Dedifferentiated amniotic fluid mesenchymal stem cell (primary cell): Measurements from ENCODE around the gene HOXB4.
"Not testable (repeated sequence)": the region's sequence is repeated elsewhere in the genome, so short reads cannot be mapped to it uniquely, and the experiment has no call there.

Experiments used
- DNase-seq: peaks from one replicate; pipeline ENCODE4 v3.0.0-alpha.2; 2016; ENCODE audit errors: extremely low spot score

HOXB4 gene

DNA sequence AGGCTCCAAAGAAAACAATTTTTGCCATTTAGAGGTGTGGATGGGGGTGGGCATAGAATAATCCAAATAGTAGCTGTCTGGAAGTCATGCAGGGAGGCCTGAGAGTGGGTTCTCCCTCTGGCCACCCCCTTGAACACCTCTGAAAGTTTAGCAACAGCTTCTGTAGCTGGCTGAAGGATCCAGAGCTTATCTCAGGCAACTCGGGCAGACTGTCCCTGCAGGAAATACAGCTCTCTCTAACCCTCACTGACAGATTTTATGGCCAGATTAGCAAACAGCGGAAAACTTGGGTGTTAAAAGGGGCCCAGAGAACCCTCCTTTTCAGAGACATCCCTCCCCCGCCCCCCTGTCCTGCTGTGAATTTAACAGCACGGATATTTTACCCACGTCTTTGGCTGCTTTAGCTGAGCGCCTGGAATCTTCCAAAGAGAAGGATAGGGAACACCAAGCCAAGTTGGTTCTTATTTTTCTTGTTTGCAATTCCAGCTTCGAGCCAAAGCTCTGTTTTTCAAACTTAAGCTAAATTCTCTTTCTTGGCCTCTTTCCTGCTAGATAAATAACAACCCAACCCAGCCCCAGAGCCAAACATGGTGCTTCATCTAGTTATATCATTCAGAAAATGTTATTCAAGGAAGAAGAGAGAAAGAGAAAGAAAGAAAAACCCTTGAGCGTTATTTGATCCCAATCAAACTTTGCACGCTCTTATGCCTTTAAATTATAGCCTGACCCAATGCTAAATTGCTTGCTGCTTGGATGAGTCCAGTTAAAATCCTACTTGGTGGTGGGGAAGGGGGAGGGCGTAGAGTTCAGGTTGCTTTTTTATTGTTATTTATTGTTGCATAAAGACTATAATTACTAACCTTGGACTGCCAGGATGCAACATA, 31.0 kb downstream of the HOXB4 start:
- no peak for DNase-seq

DNA sequence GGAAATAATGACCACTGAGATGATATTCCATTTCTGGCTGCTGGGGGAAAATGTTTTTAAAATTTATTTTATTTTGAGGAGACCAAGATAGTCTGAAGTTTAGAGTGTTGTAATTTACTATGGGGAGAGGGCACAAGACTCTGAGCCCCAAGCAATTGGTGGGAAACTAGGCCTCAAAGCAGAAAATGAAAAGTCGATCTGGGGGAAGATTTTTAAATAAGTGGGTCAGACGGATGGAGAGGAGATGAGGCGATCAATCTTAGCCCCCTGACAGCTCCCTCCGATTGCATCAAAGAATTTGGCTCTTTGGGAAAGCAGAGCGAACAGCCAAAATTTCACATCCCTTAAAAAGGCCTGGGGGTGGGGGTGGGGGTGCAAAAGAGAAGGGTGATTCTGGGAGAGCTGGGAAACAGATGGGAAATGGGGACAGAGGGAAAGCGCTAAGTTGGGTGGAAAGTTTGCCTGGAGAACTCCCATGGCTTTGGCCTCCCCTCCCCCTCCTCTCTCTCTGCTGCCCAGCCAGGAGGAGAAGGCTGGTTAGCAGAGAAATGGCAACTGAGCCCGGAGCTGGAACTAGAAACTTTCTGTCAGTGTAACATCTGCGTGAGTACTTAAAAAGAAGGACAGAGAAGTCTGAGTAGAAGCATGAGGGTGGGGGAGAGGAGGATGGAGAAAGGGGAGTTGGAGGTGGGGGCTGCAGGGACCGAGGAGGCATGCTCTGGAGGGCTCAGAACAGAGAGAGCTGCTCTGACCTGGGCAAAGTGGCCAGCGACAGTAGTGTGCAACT, 31.8 kb downstream of the HOXB4 start:
- no peak for DNase-seq

DNA sequence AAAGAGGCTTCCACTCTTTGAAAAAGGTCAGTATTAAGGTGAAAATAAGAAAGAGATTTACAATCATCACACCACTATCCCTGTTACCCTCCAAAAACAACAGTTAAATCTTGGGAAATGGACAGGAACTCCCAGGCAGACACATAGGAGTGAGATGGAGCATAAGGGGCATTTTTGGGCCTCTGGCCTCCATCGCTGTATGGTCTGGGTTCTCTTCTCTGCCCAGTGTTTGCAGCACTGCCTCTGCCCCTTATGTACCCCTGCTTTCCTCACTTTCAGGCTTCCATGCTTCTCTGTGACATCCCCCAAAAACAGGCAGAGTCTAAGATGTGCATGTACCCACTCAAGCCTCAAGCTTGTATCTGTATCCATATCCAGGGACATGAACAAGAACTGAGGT, 32.6 kb downstream of the HOXB4 start:
- no peak for DNase-seq

DNA sequence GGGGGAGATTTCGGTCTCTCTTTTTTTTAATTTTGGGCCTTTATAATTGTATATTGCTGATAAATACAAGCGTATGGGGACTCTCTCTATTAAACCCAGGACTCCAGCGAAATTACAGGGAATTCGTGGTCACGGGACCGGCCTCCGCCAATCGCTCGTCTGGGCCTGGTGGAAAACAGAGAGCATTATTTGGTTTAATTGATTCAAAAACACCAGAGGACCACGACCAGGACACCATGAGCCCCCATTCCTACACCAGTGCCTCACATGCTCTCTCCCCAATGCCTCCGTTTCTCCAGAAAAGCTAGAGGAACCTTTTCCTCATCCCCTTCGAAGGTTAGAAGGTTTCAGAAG, 33.2 kb downstream of the HOXB4 start, which contains the start of gene HOXB2:
TSS of gene HOXB2 (minus strand) at position 88 of the 354 bp plus-strand sequence. CDS start 198 bp downstream, outside the sequence.
- no peak for DNase-seq

GRCh38 chr17:48544349-48545021, 33.7 kb downstream of the HOXB4 start:
- no peak for DNase-seq

- no peak for DNase-seq
These were observed 34.2 kb downstream of the HOXB4 start for GRCh38 chr17:48543854-48544348.

- no peak for DNase-seq
These were observed 34.9 kb downstream of the HOXB4 start for GRCh38 chr17:48543107-48543853.

- DNase-seq = no peak
These were observed 35.4 kb downstream of the HOXB4 start for GRCh38 chr17:48542698-48543106.

- DNase-seq = no peak
These were observed 36.0 kb downstream of the HOXB4 start for GRCh38 chr17:48542114-48542656.

DNA sequence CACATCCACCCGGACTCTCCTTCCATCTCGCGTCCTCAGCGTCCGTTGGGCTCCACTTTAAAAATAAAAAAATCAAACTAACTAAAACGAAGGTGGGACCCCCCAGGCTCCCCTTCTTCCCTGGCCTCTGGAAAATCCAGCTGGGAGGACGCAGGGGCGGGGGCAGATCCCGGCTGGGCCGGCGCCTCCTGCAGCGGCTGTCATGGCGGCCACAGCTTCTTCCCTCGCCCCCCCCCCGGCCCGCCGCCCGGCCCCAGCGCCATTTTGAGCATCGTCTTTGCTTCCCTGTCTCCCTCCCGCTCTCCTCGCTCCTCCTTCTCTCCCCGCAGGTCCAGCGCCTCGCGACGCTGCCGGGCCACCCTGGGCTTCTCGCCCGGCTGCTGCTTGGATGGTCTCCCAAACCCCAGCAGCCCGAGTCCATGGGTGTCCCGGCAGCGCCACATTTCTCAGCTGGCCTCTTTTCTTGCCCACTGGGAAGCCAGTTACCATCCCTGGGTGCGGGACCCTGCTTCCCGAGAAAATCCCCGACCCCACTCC, 36.5 kb downstream of the HOXB4 start:
- no peak for DNase-seq

DNA sequence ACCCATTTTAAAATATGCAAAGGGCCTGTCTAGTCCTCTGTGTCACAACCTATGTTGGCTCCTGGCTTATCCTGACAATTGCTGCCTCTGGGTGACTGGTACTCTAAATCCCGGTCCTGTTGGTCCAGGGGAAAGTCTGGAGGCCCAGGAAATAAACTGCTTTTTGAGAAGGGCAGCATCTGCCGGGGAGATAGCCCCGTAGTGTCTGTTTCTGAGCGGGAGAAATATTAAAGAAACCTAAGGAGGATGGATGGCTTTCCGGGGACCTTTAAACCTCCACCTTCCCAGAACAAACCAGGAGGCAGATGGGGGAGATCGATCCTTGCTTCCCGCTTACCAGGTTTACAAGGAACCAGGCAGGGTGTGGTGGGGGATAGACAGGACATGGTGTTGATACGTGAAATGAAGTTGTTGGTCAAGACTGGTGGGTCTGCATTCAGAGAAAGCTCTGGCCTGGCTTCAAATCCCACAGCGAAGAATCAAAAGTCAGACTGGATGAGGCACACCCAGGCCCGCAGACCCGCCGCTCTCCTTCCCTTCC, 37.0 kb downstream of the HOXB4 start:
- DNase-seq = no peak

DNA sequence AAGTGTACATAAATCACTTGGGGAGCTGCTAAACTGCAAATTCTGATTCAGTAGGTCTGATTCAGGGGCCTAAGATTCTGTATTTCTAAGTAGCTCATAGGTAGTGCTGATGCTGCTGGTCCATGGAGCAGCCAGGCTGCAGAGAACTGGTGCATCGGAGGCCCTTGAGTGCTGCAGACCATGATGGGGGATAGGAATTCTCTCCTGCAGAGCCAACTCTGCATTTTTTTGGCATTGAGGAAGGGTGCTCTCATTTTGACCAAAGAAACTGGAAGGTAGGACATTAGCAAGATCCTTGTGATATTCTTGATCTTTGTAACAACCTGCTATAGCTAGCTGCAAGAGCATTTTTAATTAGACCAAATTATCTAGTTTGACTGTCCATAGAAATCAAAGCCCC, 37.9 kb downstream of the HOXB4 start:
- DNase-seq = no peak

- no peak for DNase-seq
These were observed 39.0 kb downstream of the HOXB4 start for GRCh38 chr17:48539177-48539576.

DNA sequence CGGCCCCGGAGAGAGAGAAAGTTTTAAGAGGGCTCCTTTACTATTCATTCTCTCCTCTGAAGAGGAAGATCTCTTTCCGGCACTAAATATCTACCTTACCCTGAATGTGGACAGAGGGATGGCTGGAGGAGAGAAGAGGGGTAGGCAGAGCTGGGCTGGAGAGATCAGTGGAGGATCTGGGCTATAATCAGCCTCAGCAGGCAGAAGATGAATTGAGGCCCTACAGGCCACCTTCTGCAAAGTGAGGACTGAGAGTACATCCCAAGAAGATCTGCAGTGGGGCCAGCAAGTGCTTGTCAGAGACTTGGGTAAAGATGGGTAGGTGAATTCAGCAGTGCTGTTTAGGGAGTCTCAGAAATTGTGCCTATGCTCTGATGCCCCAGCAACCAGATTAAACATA, 40.8 kb downstream of the HOXB4 start:
- no peak for DNase-seq

- not testable (repeated sequence) for DNase-seq
These were observed 42.2 kb downstream of the HOXB4 start for GRCh38 chr17:48535793-48536559.

DNA sequence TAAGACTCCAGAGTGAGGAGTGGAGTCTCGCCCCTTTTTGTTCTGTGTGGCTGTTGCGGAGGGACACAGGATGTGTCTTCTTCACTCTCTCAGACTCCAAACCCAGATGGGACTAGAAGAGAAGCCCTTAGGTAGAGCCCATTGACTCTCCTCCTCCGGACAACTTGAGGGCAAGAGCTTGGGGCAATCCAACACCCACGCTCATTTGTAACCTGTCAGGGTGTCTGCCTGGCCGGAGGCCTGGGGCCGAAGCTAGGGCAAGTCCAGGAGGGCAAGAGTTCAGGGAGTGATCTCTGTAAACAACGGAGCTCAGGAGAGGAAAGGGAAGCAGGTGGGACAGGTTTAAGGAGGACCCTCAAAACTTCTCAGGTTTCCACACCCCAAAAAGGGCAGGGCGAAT, 45.9 kb downstream of the HOXB4 start:
- no peak for DNase-seq

- DNase-seq = no peak
These were observed 47.3 kb downstream of the HOXB4 start, which contains the start of gene HOXB1 for GRCh38 chr17:48530887-48531272. HOXB1 (minus strand) TSS chr17:48531011; CDS start chr17:48530904, 107 bp downstream.

- no peak for DNase-seq
These were observed 47.8 kb downstream of the HOXB4 start for GRCh38 chr17:48530208-48530886.

DNA sequence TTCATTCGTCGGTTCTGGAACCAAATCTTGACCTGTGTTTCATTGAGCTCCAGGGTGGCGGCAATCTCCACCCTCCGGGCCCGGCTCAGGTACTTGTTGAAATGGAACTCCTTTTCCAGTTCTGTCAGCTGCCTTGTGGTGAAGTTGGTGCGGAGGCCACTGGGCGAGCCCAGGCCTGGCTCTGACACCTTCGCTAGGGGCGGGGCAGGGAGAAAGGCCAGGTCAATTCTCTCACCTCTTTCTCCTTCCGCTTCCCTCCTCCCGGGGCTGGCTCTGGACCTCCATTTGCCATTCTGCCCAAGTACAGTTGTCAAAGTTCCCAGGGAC, 48.5 kb downstream of the HOXB4 start:
- no peak for DNase-seq
